ENCODE measurements around the gene POR. TPM values are rescaled to one million over a fixed set of nuclear protein-coding genes. Genes with fewer than 3 reads are reported as not detected.

POR gene
- total and polyA plus RNA-seq, 2 donors (not counting 1 experiment from before 2014, with no cell fraction given), result 68.4 to 78.4 TPM

DNA sequence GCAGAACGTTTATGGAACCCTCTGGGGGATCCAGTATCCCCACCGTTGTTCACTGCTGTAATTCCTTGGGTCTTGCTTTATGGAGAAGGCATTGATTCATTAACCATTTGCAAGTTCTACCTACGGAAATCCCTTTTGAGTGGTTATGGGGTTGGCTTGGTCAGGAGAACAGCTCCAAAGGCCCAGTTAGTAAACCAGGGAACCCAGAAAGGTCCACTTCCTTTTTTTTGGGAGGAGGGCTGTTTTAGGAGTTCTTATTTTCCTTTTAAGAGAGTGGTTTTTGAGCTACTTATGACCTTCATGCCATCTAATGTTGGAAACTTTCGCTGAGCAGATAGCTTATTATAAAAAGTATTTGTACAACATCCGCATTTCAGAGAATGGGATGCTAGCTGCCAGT, 1.3 kb downstream of the POR start:
- TF ChIP-seq EZH2 (IDR thresholded peaks at IDR 0.05; ENCODE audit: borderline replicate concordance, insufficient read depth, low read depth, low read length, poor library complexity, severe bottlenecking), result no peak
- TF ChIP-seq, protein P1, sequence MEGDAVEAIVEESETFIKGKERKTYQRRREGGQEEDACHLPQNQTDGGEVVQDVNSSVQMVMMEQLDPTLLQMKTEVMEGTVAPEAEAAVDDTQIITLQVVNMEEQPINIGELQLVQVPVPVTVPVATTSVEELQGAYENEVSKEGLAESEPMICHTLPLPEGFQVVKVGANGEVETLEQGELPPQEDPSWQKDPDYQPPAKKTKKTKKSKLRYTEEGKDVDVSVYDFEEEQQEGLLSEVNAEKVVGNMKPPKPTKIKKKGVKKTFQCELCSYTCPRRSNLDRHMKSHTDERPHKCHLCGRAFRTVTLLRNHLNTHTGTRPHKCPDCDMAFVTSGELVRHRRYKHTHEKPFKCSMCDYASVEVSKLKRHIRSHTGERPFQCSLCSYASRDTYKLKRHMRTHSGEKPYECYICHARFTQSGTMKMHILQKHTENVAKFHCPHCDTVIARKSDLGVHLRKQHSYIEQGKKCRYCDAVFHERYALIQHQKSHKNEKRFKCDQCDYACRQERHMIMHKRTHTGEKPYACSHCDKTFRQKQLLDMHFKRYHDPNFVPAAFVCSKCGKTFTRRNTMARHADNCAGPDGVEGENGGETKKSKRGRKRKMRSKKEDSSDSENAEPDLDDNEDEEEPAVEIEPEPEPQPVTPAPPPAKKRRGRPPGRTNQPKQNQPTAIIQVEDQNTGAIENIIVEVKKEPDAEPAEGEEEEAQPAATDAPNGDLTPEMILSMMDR (IDR thresholded peaks at IDR 0.05), result no peak
- 64% methylated on average over 2 of the region's 5 CpGs for WGBS (ENCODE audit: insufficient coverage)
- Histone ChIP-seq H3K79me2 (ENCODE audit: control insufficient read depth, insufficient read depth, low read length) (peaks cover 63% of the 10 kb centered on the region), H4K20me1 (ENCODE audit: control insufficient read depth, insufficient read depth, low read length, poor library complexity, severe bottlenecking) (no peaks in the 10 kb centered on the region), H3K4me1 (ENCODE audit: control insufficient read depth in 2 of 2, insufficient read depth in 2 of 2, low read length in 2 of 2) (peaks cover 18 to 24% of the 10 kb centered on the region in 2 donors), H2AFZ (ENCODE audit: insufficient read depth, low read depth, low read length, poor library complexity, severe bottlenecking) (peak overlapping the region; percentile 88), H3K4me3 (ENCODE audit: control extremely low read depth in 1 of 5, extremely low read depth in 1 of 5, insufficient read depth in 1 of 5, low read depth in 2 of 5, low read length in 4 of 5) (peak overlapping the region in 4 of 5 experiments; percentile 72 to 99 (median 84)), H3K4me2 (replicated peaks; ENCODE audit: low read depth, low read length, poor library complexity, severe bottlenecking) (peak overlapping the region; percentile 96), H3K36me3 (replicated peaks in 1 of 2; ENCODE audit: control extremely low read depth in 1 of 2, control insufficient read depth in 1 of 2, extremely low read depth in 1 of 2, insufficient read depth in 2 of 2, low read length in 1 of 2) (no peaks in the 10 kb centered on the region), H3K9me3 (ENCODE audit: control extremely low read depth in 1 of 3, control insufficient read depth in 2 of 3, insufficient read depth in 1 of 3, low read length in 2 of 3) (no peaks in the 10 kb centered on the region), H3K9ac (ENCODE audit: low read length) (peak overlapping the region; percentile 95), H3K27ac (ENCODE audit: low read length in 2 of 2) (peak overlapping the region in 1 of 2 donors; percentile 95), H3K27me3 (replicated peaks in 1 of 4; ENCODE audit: control extremely low read depth in 1 of 4, control insufficient read depth in 3 of 4, insufficient read depth in 4 of 4, low read length in 3 of 4) (no peaks in the 10 kb centered on the region)
- no peak for DNase-seq
- Mint-ChIP-seq H3K4me3 (peak overlapping the region; percentile 94), H3K27ac (peak overlapping the region; percentile 88), H3K4me1 (peaks cover 34% of the 10 kb centered on the region), H3K9me3 (ENCODE audit: insufficient read depth) (no peaks in the 10 kb centered on the region), H3K27me3 (no peaks in the 10 kb centered on the region)
- ChIA-PET POLR2A (interaction anchor here (1.0 to 1.8 kb wide), 2 partner anchors 38 to 132 kb away, joined by 3 to 10 read pairs; partner anchors contain the start of genes MDH2, RHBDD2 and STYXL1), CTCF (interaction anchor here (1.2 kb wide), 2 partner anchors 49 to 104 kb away, joined by 3 to 5 read pairs; no protein-coding TSS in a partner anchor)
- intact Hi-C loops (cut with micrococcal nuclease), result loop anchor here (10.0 kb wide), 1 partner anchor 479 kb away; no protein-coding TSS in a partner anchor
- ATAC-seq (ENCODE audit: low read depth), result no peak
